Activated T-cell treated with anti-CD3 and anti-CD28 coated beads, Interleukin-2, amount 50 U/mL, for 48 hours (primary cell): ENCODE data around the gene CACNA1I.
A peak's percentile ranks its signal among the peaks of the same experiment; 100 is the strongest.

Experiments used
- DNase-seq, 2 experiments: peaks; one replicate each; pipeline ENCODE4 v3.0.0-alpha.2; 2020

Gene CACNA1I

DNA sequence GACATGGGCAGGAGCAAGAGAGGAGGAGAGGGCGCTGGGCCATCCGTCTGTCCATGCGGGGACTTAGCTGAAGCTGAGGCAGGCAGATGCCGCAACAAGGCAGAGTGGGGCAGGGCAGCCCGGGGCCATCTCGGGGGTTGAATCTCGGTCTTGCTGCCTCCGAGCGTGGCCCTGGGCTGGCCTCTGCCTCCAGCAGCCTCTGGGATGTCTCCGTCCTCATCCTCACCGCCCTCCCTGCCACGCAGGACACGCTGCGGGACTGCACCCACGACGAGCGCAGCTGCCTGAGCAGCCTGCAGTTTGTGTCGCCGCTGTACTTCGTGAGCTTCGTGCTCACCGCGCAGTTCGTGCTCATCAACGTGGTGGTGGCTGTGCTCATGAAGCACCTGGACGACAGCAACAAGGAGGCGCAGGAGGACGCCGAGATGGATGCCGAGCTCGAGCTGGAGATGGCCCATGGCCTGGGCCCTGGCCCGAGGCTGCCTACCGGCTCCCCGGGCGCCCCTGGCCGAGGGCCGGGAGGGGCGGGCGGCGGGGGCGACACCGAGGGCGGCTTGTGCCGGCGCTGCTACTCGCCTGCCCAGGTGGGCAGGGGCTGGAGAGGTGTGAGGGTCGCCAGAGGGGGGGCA lies 108.4 kb downstream of the CACNA1I start:
- no peak for DNase-seq

- no peak for DNase-seq
These were observed 109.1 kb downstream of the CACNA1I start for GRCh38 chr22:39679652-39680051.

DNA sequence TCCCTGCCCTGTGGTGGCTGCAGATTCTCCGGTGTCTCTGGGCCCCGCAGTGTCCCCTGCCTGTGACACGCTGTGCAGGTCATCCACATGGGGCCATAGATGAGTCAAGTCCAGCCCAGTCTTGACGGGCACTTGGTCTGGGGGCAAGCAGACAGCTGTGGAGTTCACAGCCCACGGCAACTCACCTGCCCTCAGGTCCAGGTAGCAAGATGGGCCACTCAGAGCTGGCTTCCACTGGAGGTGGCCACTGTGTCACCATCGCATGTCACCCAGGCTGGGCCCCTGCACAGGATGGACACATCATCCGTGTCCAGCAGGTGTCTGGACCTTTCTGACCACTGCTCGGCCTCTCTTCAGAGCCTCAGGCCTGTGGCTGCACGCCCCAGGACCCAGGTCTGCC lies 109.9 kb downstream of the CACNA1I start:
- DNase-seq: no peak

- DNase-seq: no peak
These were observed 110.7 kb downstream of the CACNA1I start for GRCh38 chr22:39681038-39681861.

DNA sequence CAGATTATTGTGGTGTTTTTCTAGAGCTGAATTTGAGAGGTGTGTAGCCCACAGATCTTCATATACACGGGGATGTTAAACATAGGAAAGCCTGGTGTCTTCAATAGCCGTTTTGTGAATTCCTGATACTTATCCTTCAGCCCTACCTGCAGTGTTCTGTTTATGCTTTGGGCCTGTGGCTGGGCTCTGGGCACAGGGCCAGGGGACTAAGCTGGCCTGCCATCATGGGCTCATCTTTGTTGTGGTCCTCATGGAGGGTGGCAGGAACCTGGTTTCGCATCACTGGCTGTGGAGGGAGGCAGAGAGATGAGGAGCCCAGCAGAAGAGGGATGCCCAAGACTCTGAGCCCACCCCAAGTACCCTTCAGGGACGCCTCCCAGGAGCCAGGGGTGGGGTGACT lies 112.4 kb downstream of the CACNA1I start:
- DNase-seq: no peak

DNA sequence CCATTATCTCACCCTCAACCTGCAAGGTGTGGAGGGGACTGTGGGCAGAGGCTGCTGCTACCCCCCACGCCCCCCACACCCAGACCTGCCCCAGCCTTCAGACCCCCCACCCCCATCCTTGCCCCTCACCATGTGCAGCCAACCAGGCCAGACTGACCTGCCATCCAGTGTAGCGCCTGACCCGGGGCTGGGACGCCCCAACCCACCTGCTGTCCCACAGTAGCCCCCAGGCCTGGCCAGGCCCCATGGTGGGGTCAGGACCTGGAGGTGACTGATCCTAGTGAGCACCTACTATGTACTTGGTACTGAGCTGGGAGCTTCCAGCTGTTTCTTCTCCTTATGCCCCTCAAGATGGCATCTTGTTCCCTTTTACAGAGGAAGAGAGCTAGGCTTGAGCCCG lies 113.1 kb downstream of the CACNA1I start:
- DNase-seq: no peak

DNA sequence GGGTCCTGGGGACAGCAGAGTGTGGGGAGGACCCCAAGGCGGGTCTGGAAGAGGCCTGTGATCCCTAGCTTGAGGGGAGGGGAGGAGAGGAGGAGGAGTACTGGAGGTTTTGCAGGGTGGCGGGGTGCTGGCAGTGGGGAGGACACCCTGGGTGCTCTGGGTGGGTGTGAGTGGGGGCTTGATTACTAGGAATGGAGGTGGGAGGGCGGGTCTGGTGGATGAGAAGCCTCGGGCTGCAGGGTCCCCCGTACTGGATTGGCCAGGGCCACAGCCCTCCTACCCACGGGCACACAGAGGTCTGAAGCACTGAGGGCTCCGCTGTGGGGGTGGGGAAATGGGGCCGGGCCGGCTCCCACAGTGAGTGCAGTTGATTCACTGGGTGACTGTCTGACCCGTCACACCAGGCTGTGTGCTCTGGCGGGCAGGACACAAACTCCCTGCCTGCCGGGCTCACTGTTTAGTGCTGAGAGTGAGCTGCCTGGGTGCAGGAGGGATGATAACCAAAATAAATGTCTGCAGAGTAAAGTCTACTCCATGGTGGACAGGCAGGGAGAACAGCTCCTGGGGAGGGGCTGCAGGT lies 114.2 kb downstream of the CACNA1I start:
- DNase-seq: no peak

GRCh38 chr22:39685336-39686177 lies 115.0 kb downstream of the CACNA1I start:
- DNase-seq: no peak

- DNase-seq: no peak
These were observed 115.6 kb downstream of the CACNA1I start for GRCh38 chr22:39686178-39686620.

- no peak for DNase-seq
These were observed 116.4 kb downstream of the CACNA1I start for GRCh38 chr22:39686776-39687525.

DNA sequence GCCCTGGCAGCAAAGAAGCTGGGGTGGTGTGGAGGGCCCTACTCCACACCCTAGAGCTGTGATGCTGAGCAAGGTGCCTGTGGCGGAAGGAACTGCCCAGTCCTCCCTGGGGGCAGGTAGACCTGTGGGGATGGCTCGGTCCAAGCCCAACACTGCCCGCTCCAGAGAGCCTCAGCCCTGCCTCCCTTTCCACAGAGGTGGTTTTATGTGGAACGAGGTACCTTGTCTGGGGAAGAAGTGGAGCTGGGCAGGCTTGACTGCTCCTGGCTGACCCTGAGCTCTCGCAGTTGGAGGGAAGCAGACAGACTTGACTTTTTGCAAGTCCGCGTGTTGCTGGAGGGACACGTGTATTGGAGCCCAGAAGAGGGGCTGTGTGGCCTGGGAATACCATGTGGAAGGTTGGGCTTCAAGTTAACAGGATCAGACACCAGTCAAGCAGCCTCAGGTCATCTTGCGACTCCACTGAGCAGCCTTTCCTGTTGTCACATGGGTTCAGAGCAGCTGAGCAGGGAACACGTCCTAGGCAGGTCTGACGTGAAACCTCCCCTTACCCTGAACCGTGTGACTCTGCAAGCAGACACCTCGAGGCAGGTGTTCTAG lies 117.7 kb downstream of the CACNA1I start:
- DNase-seq: no peak

DNA sequence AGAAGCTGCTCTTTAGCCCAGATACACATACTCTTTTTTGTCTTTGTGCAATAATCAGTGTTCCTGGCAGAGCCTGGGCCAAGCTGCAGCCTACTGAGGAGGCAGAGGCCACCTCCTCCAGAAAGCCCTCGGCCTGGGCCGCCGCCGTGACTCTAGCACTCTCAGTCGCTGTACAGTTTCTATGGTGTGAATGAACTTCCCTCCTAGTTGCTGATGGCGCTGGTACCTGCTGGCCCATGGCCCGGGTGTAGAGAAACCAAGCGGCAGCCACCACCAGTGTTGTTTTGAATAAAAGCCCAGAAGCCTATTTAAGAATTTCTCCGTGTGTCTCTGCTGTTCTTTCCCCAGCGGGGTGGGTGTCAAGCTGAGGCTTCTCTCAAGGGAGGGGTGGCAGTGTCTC lies 118.9 kb downstream of the CACNA1I start:
- DNase-seq: no peak

GRCh38 chr22:39690881-39691605 lies 120.5 kb downstream of the CACNA1I start:
- DNase-seq: peak; percentile 57

GRCh38 chr22:39693943-39694500 lies 123.5 kb downstream of the CACNA1I start:
- no peak for DNase-seq

DNA sequence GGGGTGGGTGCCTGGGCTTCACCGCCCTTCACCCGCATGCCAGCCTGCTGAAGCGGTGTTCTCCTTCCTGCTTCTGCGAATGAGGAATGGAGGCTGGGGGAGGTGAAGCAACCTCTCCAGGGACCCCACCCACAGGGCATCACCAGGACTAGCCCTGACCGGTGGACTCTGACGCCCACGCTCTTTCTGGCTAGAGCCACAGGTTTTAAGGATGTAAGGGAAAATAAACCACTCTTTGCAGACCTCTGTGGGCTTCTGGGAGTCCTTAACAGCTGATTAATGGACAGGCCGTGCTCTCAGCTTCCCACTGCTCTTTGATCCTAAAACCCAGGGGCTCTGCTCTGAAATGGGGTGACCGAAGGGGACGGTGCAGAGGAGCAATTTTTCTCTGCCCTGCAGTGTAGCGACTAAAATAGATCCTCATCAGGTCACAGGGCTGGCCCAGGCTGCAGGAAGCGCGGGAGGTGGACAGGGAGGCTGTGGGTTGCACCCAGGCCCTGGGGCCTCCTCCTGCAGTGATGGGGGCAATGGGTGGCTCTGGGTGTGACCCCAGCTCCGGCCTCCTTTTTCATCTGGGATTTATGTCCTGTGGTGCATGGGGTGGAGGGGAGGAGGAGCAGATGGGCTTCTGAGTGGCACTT lies 127.4 kb downstream of the CACNA1I start:
- DNase-seq: no peak

- DNase-seq: no peak
These were observed 129.2 kb downstream of the CACNA1I start for GRCh38 chr22:39699631-39700360.

DNA sequence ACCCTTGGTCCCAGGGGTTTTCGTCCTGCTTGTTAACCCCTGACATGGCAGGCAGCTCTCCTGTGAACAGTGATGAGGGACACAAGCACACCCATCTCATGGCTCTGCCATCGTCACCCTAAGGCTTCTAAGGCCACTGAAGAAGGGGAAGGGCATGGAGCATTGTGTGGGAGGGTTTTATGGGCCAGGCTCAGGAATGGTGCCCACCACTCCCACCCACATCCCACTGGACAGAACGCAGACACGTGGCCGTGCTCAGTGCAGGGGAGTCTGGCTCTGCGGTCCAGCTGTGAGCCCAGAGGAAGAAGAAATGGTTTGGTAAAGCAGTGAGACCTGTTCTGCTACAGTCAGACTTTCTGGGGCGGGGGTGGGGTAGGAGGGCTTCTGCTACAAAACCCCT lies 130.0 kb downstream of the CACNA1I start:
- DNase-seq: no peak

DNA sequence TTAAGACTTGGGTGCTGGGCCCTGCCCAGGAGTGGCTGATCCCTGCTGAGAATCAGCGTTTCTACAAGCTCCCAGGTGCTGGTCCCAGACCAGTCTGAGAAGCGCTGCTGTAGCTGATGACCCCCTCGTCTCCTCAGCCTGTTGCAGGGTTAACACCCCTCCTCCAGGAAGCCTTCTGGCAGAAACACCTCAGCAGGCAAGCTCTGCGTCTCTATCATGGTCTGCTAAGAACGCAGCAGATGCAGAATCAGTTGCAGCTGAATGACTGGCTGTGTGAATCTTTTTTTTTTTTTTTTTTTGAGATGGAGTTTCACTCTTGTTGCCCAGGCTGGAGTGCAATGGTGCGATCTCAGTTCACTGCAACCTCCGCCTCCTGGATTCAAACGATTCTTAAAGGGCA lies 132.5 kb downstream of the CACNA1I start:
- DNase-seq: no peak

GRCh38 chr22:39703928-39704639 lies 133.5 kb downstream of the CACNA1I start:
- DNase-seq: no peak
